Endodermal cell (in vitro differentiated cells): ENCODE results near the gene SLC5A9. TPM values are rescaled to one million over a fixed set of nuclear protein-coding genes. Genes with fewer than 3 reads are reported as not detected.
"Not testable (repeated sequence)": the region's sequence is repeated elsewhere in the genome, so short reads cannot be mapped to it uniquely, and the experiment has no call there.

Source experiments
- DNase-seq: peaks from one replicate; pipeline ENCODE4 v3.0.0-alpha.2; 2017
- H3K27ac ChIP-seq: 2 replicates; pipeline ENCODE4 v1.5.1; 2013; ENCODE audit warnings: mild to moderate bottlenecking, low read depth, low read length, moderate library complexity
- H3K27me3 ChIP-seq: 2 replicates; pipeline ENCODE4 v1.6.1; 2013; ENCODE audit warnings: mild to moderate bottlenecking, low read length, moderate library complexity; ENCODE audit not compliant: insufficient read depth, control insufficient read depth, poor library complexity, severe bottlenecking
- H3K36me3 ChIP-seq: 2 replicates; pipeline ENCODE4 v1.7.0; 2013; ENCODE audit warnings: mild to moderate bottlenecking, low read length, moderate library complexity; ENCODE audit not compliant: control insufficient read depth, insufficient read depth
- H3K4me1 ChIP-seq: one replicate; pipeline ENCODE4 v1.7.0; 2013; ENCODE audit warnings: low read length; ENCODE audit not compliant: control insufficient read depth, insufficient read depth
- H3K4me3 ChIP-seq: 2 replicates; pipeline ENCODE4 v1.5.1; 2013; ENCODE audit warnings: mild to moderate bottlenecking, low read length, moderate library complexity
- H3K9ac ChIP-seq: 2 replicates; pipeline ENCODE4 v1.6.1; 2013; ENCODE audit warnings: mild to moderate bottlenecking, low read length, moderate library complexity; ENCODE audit not compliant: poor library complexity, severe bottlenecking; ENCODE audit errors: extremely low read depth
- H3K9me3 ChIP-seq: 2 replicates; pipeline ENCODE4 v1.6.1; 2013; ENCODE audit warnings: mild to moderate bottlenecking, low read length, moderate library complexity; ENCODE audit not compliant: control insufficient read depth
- H3K27ac Mint-ChIP-seq: 2 replicates; pipeline ENCODE4 v1.8.0; 2020; ENCODE audit warnings: mixed read lengths
- H3K27me3 Mint-ChIP-seq: 2 replicates; pipeline ENCODE4 v1.8.0; 2021; ENCODE audit warnings: mild to moderate bottlenecking, mixed read lengths; ENCODE audit not compliant: insufficient read depth
- H3K36me3 Mint-ChIP-seq: 2 replicates; pipeline ENCODE4 v1.8.0; 2020; ENCODE audit warnings: low read depth, mixed read lengths
- H3K4me1 Mint-ChIP-seq: 2 replicates; pipeline ENCODE4 v1.8.0; 2020; ENCODE audit warnings: mixed read lengths
- H3K4me3 Mint-ChIP-seq: 2 replicates; pipeline ENCODE4 v1.8.0; 2020; ENCODE audit warnings: mild to moderate bottlenecking, moderate library complexity, mixed read lengths
- H3K9me3 Mint-ChIP-seq: 2 replicates; pipeline ENCODE4 v1.8.0; 2020; ENCODE audit warnings: mild to moderate bottlenecking, mixed read lengths
- CTCF ChIP-seq: fragments of 200-600 bp; sonication (generic); conservative IDR thresholded peaks from 2 replicates; pipeline ENCODE4 v1.5.0; 2021; ENCODE audit warnings: antibody characterized with exemption, mild to moderate bottlenecking
- WGBS, 2 experiments: methylation state at CpG; one replicate each; pipeline versions ENCODE4 v1.1.5 to v1.1.7; 2013; ENCODE audit warnings: missing lambda C conversion rate in 2 of 2, mixed read lengths in 1 of 2; ENCODE audit not compliant: insufficient coverage in 1 of 2, insufficient read length in 1 of 2; 5-methylcytosine and 5-hydroxymethylcytosine counted together
- total RNA-seq, 2 donors: library from RNA; stranded (reverse); fragmentation: NEBNext Ultra II Directional in 1 of 2; extraction: Animal tissue kit (Norgen Biotek cat#: 25700) in 1 of 2; gene quantifications; 2 replicates in 1 of 2; 3 replicates in 1 of 2; pipeline ENCODE4 v1.2.1, GENCODE V29; 2021

SLC5A9 gene
- total RNA-seq, 2 donors from 2014 or later, result 52.4 to 114 TPM

- 34 to 81% methylated on average over 2 to 10 of the region's 10 CpGs for WGBS, 2 experiments
- not testable (repeated sequence) for H3K4me3 ChIP-seq, H3K9ac ChIP-seq, H3K27me3 Mint-ChIP-seq, H3K27ac ChIP-seq, H3K4me1 ChIP-seq, H3K4me1 Mint-ChIP-seq, H3K4me3 Mint-ChIP-seq, H3K27me3 ChIP-seq, H3K9me3 ChIP-seq, H3K36me3 ChIP-seq, H3K27ac Mint-ChIP-seq
- Mint-ChIP-seq H3K9me3 (peaks cover 53% of the 10 kb centered on the region), H3K36me3 (peaks cover 25% of the 10 kb centered on the region)
- TF ChIP-seq CTCF, result peak; percentile 68
- DNase-seq, result peak; percentile 65
Observed at GRCh38 chr1:48284696-48285420, 62.3 kb downstream of the SLC5A9 start.

GRCh38 chr1:48285525-48285924 lies 63.0 kb downstream of the SLC5A9 start:
- peaks cover 6% of the 10 kb centered on the region for H3K9me3 ChIP-seq
- H3K27ac Mint-ChIP-seq, result no peak overlapping the region
- H3K36me3 ChIP-seq, result no peaks in the 10 kb centered on the region
- H3K9ac ChIP-seq, result no peak overlapping the region
- no peak overlapping the region for H3K27ac ChIP-seq
- H3K27me3 Mint-ChIP-seq, result no peaks in the 10 kb centered on the region
- no peaks in the 10 kb centered on the region for H3K4me1 Mint-ChIP-seq
- 99 to 100% methylated on average over 1 to 3 of the region's 3 CpGs for WGBS, 2 experiments
- no peak overlapping the region for H3K4me3 Mint-ChIP-seq
- TF ChIP-seq CTCF, result no peak
- H3K9me3 Mint-ChIP-seq, result peaks cover 50% of the 10 kb centered on the region
- no peak for DNase-seq
- no peaks in the 10 kb centered on the region for H3K4me1 ChIP-seq
- H3K4me3 ChIP-seq, result no peak overlapping the region
- H3K36me3 Mint-ChIP-seq, result peaks cover 26% of the 10 kb centered on the region
- H3K27me3 ChIP-seq, result no peaks in the 10 kb centered on the region

- no peaks in the 10 kb centered on the region for H3K36me3 ChIP-seq
Observed at GRCh38 chr1:48291421-48291820, 68.9 kb downstream of the SLC5A9 start.

More at GRCh38 chr1:48291421-48291820, 68.9 kb downstream of the SLC5A9 start:
- Mint-ChIP-seq H3K9me3 (peaks cover 20% of the 10 kb centered on the region), H3K4me3 (no peak overlapping the region), H3K4me1 (no peaks in the 10 kb centered on the region), H3K27ac (no peak overlapping the region), H3K27me3 (no peaks in the 10 kb centered on the region), H3K36me3 (peaks cover 27% of the 10 kb centered on the region)
- Histone ChIP-seq H3K4me3 (no peak overlapping the region), H3K27me3 (no peaks in the 10 kb centered on the region), H3K4me1 (no peaks in the 10 kb centered on the region), H3K9ac (no peak overlapping the region), H3K9me3 (peaks cover 6% of the 10 kb centered on the region), H3K27ac (no peak overlapping the region)
- no peak for TF ChIP-seq CTCF
- WGBS, 2 experiments, result 80 to 87% methylated on average over 1 to 4 of the region's 4 CpGs
- DNase-seq, result no peak
